GM23338 (cell line): ENCODE measurements around the gene CKB.

Source experiments
- CREB1 ChIP-seq: fragments of 250-450 bp; sonication (Bioruptor Pico); IDR thresholded peaks from 2 replicates; pipeline ENCODE4 v1.5.0; 2020; ENCODE audit warnings: low read depth, mild to moderate bottlenecking, moderate library complexity
- EZH2 ChIP-seq: fragments of 200-600 bp; sonication (generic); IDR thresholded peaks from one replicate; pipeline ENCODE4 v1.8.0; 2017; ENCODE audit warnings: antibody characterized with exemption, mild to moderate bottlenecking, low read depth; ENCODE audit not compliant: unreplicated experiment
- EZH2phosphoT487 ChIP-seq: fragments of 200-600 bp; sonication (generic); IDR thresholded peaks from one replicate; pipeline ENCODE4 v1.8.1; 2018; ENCODE audit warnings: antibody characterized with exemption; ENCODE audit not compliant: unreplicated experiment
- JUNB ChIP-seq: IDR thresholded peaks from one replicate; pipeline ENCODE4 v1.6.1; 2016; ENCODE audit warnings: antibody characterized with exemption; ENCODE audit not compliant: unreplicated experiment
- POLR2AphosphoS5 ChIP-seq: IDR thresholded peaks from 2 replicates; pipeline ENCODE4 v1.6.1; 2016; ENCODE audit warnings: antibody characterized with exemption, low read depth
- REST ChIP-seq: IDR thresholded peaks from one replicate; pipeline ENCODE4 v1.6.1; 2018; ENCODE audit warnings: antibody characterized with exemption; ENCODE audit not compliant: unreplicated experiment
- TF ChIP-seq, protein P1 (sequence below), 2 experiments: fragments of 200-600 bp in 1 of 2; sonication (generic) in 1 of 2; conservative IDR thresholded peaks; 2 replicates each; pipeline versions ENCODE4 v1.5.1 to v1.6.1; 2016 to 2017; ENCODE audit warnings: antibody characterized with exemption in 2 of 2, low read depth in 2 of 2, mild to moderate bottlenecking in 2 of 2, moderate library complexity in 1 of 2
- TF ChIP-seq, protein P2 (sequence below): IDR thresholded peaks from 2 replicates; pipeline ENCODE4 v1.6.1; 2016; ENCODE audit warnings: antibody characterized with exemption

DNA sequence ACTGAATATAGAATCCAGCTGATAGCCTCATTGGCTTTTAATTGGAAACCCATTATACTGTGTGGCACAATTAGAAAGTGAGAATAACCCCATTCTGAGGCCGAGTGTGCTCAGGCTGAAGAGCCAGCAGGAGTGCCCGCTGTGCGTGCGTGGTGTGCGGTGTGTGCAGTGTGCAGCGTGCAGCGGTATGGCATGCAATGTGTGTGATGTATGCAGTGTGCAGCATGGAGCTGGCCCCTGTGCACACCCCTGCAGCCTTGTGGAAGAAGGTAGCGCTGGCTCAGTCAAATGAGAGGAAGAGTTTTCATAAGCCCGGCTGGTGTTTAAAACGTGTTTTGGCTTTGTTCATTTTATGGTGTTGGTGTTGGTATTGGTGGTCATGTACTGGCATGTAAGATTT lies 22.9 kb downstream of the CKB start:
- TF ChIP-seq JUNB (no peak), POLR2AphosphoS5 (no peak), EZH2 (no peak), CREB1 (CRISPR knock-in tag) (no peak), REST (no peak), EZH2phosphoT487 (no peak)
- TF ChIP-seq, protein P1, sequence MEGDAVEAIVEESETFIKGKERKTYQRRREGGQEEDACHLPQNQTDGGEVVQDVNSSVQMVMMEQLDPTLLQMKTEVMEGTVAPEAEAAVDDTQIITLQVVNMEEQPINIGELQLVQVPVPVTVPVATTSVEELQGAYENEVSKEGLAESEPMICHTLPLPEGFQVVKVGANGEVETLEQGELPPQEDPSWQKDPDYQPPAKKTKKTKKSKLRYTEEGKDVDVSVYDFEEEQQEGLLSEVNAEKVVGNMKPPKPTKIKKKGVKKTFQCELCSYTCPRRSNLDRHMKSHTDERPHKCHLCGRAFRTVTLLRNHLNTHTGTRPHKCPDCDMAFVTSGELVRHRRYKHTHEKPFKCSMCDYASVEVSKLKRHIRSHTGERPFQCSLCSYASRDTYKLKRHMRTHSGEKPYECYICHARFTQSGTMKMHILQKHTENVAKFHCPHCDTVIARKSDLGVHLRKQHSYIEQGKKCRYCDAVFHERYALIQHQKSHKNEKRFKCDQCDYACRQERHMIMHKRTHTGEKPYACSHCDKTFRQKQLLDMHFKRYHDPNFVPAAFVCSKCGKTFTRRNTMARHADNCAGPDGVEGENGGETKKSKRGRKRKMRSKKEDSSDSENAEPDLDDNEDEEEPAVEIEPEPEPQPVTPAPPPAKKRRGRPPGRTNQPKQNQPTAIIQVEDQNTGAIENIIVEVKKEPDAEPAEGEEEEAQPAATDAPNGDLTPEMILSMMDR (conservative IDR thresholded peaks at IDR 0.05; ENCODE audit: low read depth in 2 of 2) = no peak
- TF ChIP-seq, protein P2, sequence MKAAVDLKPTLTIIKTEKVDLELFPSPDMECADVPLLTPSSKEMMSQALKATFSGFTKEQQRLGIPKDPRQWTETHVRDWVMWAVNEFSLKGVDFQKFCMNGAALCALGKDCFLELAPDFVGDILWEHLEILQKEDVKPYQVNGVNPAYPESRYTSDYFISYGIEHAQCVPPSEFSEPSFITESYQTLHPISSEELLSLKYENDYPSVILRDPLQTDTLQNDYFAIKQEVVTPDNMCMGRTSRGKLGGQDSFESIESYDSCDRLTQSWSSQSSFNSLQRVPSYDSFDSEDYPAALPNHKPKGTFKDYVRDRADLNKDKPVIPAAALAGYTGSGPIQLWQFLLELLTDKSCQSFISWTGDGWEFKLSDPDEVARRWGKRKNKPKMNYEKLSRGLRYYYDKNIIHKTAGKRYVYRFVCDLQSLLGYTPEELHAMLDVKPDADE = no peak
